Measurements from ENCODE around the gene COA7. TPM values are rescaled to one million over a fixed set of nuclear protein-coding genes. Genes with fewer than 3 reads are reported as not detected.

Gene COA7
- total RNA-seq, 2 donors from 2014 or later: 13.7 to 32.8 TPM

DNA sequence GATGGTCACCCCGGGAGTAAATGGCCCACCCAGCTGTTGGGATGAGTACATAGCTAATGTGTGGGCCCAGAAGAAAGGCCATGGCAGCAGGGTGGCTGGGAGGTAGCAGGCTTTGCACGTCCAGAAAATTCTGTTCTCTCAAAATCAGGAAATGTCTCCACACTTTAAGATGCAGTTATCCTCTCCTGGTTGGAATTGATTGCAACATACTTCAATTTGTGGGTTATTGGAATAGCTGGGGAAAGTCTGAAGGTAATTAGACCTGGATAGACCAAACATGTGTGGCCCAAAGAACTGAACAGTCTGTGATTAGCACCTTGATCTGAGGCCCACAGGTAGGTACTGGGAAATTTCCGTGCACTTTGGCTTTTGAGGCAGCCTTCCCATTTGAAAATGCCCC is 30.2 kb downstream of the COA7 start:
- no peaks in the 10 kb centered on the region for H3K4me1 Mint-ChIP-seq
- H3K27ac Mint-ChIP-seq: no peak overlapping the region
- peaks cover 24% of the 10 kb centered on the region for H3K36me3 Mint-ChIP-seq (ENCODE audit: low read depth)
- H3K27me3 Mint-ChIP-seq: no peaks in the 10 kb centered on the region
- no peak for ATAC-seq (replicated peaks)
- H3K9me3 Mint-ChIP-seq: no peaks in the 10 kb centered on the region
- no peak overlapping the region for H3K4me3 Mint-ChIP-seq

DNA sequence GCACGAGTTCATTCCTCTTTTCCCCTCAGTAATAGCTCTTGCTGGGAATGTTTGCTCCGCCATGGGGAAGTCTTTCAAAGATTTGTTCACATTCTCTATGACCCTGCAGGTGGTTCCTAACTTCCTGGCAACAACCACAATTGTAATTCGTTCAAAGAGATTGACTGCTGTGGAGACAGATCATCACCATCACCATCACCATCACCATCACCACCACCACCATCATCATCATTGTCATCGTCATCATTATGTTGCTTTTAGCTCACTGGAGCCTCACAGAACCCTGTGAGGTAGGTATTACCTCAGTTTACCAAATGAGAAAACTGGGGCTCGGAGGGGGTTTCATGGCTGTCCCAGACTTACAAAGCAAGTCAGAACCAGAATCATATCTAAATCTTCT is 30.9 kb downstream of the COA7 start:
- ATAC-seq (replicated peaks): no peak
- Mint-ChIP-seq H3K27ac (no peak overlapping the region), H3K4me1 (no peaks in the 10 kb centered on the region), H3K36me3 (ENCODE audit: low read depth) (peaks cover 24% of the 10 kb centered on the region), H3K27me3 (no peaks in the 10 kb centered on the region), H3K9me3 (no peaks in the 10 kb centered on the region), H3K4me3 (no peak overlapping the region)

DNA sequence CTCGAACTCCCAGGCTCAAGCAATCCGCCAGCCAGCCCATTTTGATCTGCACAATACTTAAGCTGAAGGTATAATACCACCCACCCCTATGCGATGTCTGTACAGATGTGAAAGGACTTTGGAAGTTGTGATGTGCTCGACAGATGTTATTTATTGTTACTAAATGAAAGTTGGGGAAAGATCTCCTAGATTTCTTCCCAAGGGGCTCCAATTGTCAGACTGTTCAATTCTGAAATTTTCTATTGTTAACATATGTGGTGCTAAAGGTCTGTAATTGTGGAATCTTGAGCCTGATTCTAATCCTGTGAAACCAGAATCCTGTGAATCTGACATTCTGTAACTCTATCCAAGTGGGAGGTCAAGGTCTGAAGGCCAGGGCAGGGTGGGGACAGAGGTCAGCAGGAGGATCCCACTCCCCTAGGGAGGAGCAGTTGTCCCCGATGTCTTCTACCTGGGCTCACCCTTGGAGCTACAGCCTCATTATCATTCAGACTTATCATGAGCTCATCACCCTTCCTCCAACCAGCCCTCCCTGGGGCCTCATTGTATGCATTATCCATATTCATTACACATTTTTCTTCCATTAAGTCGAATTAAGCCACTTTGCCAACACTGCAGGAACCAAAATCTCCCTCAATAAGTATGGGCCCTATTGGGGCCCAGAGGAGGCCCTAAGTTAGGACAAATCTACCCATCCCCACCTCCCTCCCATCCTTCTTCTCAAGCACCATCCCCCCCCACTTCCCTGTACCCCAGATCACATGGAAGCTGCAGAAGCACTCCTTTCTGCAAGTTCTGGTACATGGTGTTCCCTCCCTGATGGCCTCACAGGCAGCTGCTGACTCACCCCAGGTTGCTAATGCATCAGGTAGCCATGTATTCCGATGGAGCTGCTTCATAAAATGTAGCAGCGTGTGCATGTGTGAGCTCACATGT is 32.9 kb downstream of the COA7 start:
- Mint-ChIP-seq H3K36me3 (ENCODE audit: low read depth) (peaks cover 17% of the 10 kb centered on the region), H3K9me3 (no peaks in the 10 kb centered on the region), H3K27me3 (no peaks in the 10 kb centered on the region), H3K4me1 (no peaks in the 10 kb centered on the region), H3K27ac (peak overlapping the region; percentile 67), H3K4me3 (no peak overlapping the region)
- ATAC-seq (replicated peaks): no peak

DNA sequence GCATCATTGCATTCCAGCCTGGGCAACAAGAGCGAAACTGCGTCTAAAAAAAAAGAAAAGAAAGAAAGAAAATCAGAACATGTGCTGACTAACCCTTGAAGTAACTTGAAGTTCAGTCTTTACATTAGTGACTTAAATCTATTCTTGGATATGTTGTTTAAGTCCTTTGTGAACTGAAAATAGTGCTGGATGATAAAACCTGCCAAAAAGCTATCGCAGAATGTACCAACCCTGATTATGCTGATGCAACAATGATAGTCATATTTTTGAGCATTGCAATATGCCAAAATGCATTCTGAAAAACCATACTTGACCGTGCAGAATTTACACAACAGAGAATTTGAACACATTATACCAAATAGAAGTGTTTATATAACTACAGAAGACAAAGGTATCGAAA is 34.4 kb downstream of the COA7 start:
- Mint-ChIP-seq H3K27me3 (no peaks in the 10 kb centered on the region), H3K4me1 (peaks cover 9% of the 10 kb centered on the region), H3K4me3 (no peak overlapping the region), H3K27ac (peak overlapping the region; percentile 50), H3K9me3 (no peaks in the 10 kb centered on the region), H3K36me3 (ENCODE audit: low read depth) (peaks cover 25% of the 10 kb centered on the region)
- ATAC-seq (replicated peaks): no peak

- Mint-ChIP-seq H3K27ac (peak overlapping the region; percentile 50), H3K27me3 (no peaks in the 10 kb centered on the region), H3K4me3 (no peak overlapping the region), H3K9me3 (no peaks in the 10 kb centered on the region), H3K4me1 (peaks cover 9% of the 10 kb centered on the region), H3K36me3 (ENCODE audit: low read depth) (peaks cover 21% of the 10 kb centered on the region)
- no peak for ATAC-seq (replicated peaks)
These were observed 35.4 kb downstream of the COA7 start for GRCh38 chr1:52662645-52663313.

DNA sequence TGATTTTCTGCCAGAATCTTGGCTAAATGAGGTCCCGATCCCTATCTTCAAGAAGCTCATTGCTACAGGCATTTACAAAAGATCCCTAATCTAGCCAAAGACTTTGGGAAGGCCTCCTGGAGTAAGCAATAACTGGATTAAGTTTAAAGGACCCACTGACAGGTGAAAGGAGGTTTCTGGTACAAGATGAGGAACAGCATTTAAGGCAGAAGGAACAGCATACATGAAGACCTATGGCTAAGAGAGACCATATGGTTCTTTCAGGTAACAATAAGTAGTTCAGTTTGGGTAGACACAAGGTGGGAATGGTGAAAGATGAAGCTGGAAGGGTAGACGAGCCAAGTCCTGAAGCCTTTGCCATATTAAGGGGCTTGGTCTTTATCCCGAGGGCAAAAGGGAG is 37.3 kb downstream of the COA7 start:
- Mint-ChIP-seq H3K4me1 (peaks cover 14% of the 10 kb centered on the region), H3K36me3 (ENCODE audit: low read depth) (peaks cover 18% of the 10 kb centered on the region), H3K4me3 (no peak overlapping the region), H3K27ac (peak overlapping the region; percentile 90), H3K27me3 (no peaks in the 10 kb centered on the region), H3K9me3 (no peaks in the 10 kb centered on the region)
- no peak for ATAC-seq (replicated peaks)

GRCh38 chr1:52659851-52660596 is 38.1 kb downstream of the COA7 start:
- peaks cover 17% of the 10 kb centered on the region for H3K4me1 Mint-ChIP-seq
- no peaks in the 10 kb centered on the region for H3K9me3 Mint-ChIP-seq

DNA sequence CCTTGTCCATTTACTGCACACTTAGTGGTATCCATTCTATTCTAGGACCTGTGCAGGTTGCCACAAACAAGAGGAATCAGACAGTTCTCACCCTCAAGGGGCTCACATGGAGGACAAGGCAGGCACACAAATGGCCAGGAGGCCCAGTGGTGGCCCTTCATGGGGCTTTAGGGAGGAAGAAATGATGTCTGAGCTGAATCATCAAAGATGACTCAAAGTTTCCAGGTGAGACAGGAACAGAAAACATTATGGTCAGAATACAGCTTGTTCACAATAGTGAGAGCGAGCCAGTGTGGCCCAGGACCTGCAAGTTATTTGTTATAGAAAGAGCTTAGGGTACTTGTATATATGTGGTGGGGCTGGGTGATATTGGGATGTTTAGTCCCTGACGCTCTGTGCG is 38.8 kb downstream of the COA7 start:
- Mint-ChIP-seq H3K9me3 (no peaks in the 10 kb centered on the region), H3K27me3 (no peaks in the 10 kb centered on the region), H3K4me1 (peaks cover 17% of the 10 kb centered on the region), H3K36me3 (ENCODE audit: low read depth) (peaks cover 23% of the 10 kb centered on the region), H3K27ac (peak overlapping the region; percentile 90), H3K4me3 (peak overlapping the region; percentile 69)
- ATAC-seq (replicated peaks): peak; percentile 87

More at GRCh38 chr1:52659851-52660596, 38.1 kb downstream of the COA7 start:
- ATAC-seq (replicated peaks): peak; percentile 8
- H3K27ac Mint-ChIP-seq: peak overlapping the region; percentile 90
- H3K4me3 Mint-ChIP-seq: peak overlapping the region; percentile 69
- H3K27me3 Mint-ChIP-seq: no peaks in the 10 kb centered on the region
- H3K36me3 Mint-ChIP-seq (ENCODE audit: low read depth): peaks cover 23% of the 10 kb centered on the region

DNA sequence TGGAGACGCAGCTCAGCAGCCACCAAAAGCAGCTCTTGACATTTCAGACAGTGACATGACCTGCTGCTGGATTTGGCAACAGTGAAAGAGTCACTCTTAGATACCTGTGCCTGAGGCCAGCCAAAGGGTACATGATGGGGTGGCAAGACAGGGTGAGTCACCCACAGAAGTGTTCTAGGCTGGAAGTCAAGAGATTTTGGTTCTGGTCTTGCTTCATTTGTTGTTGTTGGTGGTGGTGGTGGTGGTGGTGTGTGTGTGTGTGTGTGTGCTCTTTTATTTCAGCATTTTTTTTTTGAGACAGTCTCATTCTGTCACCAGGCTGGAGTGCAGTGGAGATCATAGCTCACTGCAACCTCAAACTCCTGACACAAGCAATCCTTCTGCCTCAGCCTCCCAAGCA is 39.4 kb downstream of the COA7 start:
- H3K9me3 Mint-ChIP-seq: no peaks in the 10 kb centered on the region
- peaks cover 17% of the 10 kb centered on the region for H3K4me1 Mint-ChIP-seq
- H3K36me3 Mint-ChIP-seq (ENCODE audit: low read depth): peaks cover 23% of the 10 kb centered on the region
- ATAC-seq (replicated peaks): peak; percentile 81
- H3K27me3 Mint-ChIP-seq: no peaks in the 10 kb centered on the region
- H3K27ac Mint-ChIP-seq: peak overlapping the region; percentile 90
- peak overlapping the region; percentile 69 for H3K4me3 Mint-ChIP-seq

DNA sequence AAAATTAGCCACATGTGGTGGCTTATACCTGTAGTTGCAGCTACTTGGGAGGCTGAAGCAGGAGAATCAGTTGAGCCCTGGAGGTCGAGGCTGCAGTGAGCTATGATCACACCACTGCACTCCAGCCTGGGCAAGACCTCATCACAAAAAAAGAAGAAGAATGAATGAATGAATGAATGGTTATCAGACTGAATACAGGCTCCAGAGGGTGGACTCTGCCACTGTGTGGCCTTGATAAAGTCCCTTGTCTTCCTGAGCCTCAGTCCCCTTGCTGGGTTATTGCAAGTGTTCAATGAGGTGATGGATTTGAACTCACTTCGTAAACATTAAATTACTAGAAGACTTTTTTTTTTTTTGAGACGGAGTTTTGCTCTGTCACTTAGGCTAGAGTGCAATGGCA is 40.4 kb downstream of the COA7 start:
- H3K27ac Mint-ChIP-seq: peak overlapping the region; percentile 90

DNA sequence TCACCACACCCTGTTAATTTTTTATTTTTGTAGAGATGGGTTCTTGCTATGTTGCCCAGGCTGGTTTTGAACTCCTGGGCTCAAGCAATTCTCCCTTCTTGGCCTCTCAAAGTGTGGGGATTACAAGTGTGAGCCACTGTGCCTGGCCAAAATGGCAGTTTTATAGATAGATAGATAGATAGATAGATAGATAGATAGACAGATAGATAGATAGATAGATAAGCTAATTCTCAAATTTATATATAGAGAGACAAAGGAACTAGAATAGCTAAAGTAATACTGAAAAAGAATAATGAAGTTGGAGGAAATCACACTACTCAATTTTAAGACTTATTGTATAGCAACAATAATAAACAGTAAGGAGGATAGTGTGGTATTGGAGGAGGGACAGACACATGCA is 44.1 kb downstream of the COA7 start:
- Mint-ChIP-seq H3K36me3 (ENCODE audit: low read depth) (peaks cover 29% of the 10 kb centered on the region), H3K4me1 (peaks cover 9% of the 10 kb centered on the region), H3K4me3 (no peak overlapping the region), H3K9me3 (no peaks in the 10 kb centered on the region), H3K27ac (peak overlapping the region; percentile 18), H3K27me3 (no peaks in the 10 kb centered on the region)
- no peak for ATAC-seq (replicated peaks)

More for the DNA sequence above, 40.4 kb downstream of the COA7 start:
- no peak for ATAC-seq (replicated peaks)
- peaks cover 23% of the 10 kb centered on the region for H3K36me3 Mint-ChIP-seq (ENCODE audit: low read depth)
- H3K27me3 Mint-ChIP-seq: no peaks in the 10 kb centered on the region
- peaks cover 17% of the 10 kb centered on the region for H3K4me1 Mint-ChIP-seq
- no peak overlapping the region for H3K4me3 Mint-ChIP-seq
- H3K9me3 Mint-ChIP-seq: no peaks in the 10 kb centered on the region

GRCh38 chr1:52653207-52653849 is 44.8 kb downstream of the COA7 start:
- Mint-ChIP-seq H3K9me3 (no peaks in the 10 kb centered on the region), H3K4me1 (peaks cover 8% of the 10 kb centered on the region), H3K27ac (peak overlapping the region; percentile 18), H3K4me3 (no peak overlapping the region), H3K36me3 (ENCODE audit: low read depth) (peaks cover 25% of the 10 kb centered on the region), H3K27me3 (no peaks in the 10 kb centered on the region)
- ATAC-seq (replicated peaks): no peak

DNA sequence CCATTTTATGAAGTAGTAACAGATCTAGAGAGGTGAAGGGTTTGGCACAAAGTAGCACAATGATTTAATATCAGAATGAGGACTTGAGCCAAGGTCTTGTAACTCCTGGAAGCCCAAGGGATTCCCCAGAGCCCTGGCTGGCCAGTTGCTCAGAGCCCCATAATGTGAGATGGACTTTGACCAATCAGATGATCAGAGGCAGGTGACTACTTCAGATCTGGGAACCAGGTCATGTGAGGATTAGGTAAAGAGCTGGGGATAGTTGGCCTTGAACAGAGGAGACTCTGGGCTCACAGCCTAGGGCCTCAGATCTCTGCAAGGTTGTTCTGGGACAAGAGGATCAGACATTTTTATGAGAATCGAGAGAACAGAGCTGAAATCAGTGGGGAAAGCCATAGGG is 46.2 kb downstream of the COA7 start:
- Mint-ChIP-seq H3K27me3 (no peaks in the 10 kb centered on the region), H3K27ac (no peak overlapping the region), H3K4me1 (peaks cover 4% of the 10 kb centered on the region), H3K36me3 (ENCODE audit: low read depth) (peaks cover 33% of the 10 kb centered on the region), H3K9me3 (no peaks in the 10 kb centered on the region), H3K4me3 (no peak overlapping the region)
- ATAC-seq (replicated peaks): no peak

GRCh38 chr1:52645261-52645660 is 52.9 kb downstream of the COA7 start:
- Mint-ChIP-seq H3K4me3 (no peak overlapping the region), H3K36me3 (ENCODE audit: low read depth) (peaks cover 50% of the 10 kb centered on the region), H3K27me3 (no peaks in the 10 kb centered on the region), H3K9me3 (no peaks in the 10 kb centered on the region), H3K4me1 (peaks cover 12% of the 10 kb centered on the region), H3K27ac (no peak overlapping the region)
- ATAC-seq (replicated peaks): no peak

Measured in activated T-helper 17 cell treated with anti-CD3 and anti-CD28 coated beads, Interleukin-2, amount 50 U/mL, for 72 hours (primary cell).